Mammary epithelial cell (primary cell): Measurements from ENCODE around the gene XXYLT1.

Source experiments
- CTCF ChIP-seq, 2 donors: IDR thresholded peaks in 1 of 2; conservative IDR thresholded peaks in 1 of 2; 2 replicates each; pipeline ENCODE4 v1.5.1; 2011 to 2012; ENCODE audit warnings: inconsistent platforms in 2 of 2, low read length in 2 of 2, mild to moderate bottlenecking in 2 of 2, control low read depth in 1 of 2, low read depth in 1 of 2; ENCODE audit not compliant: insufficient read depth in 1 of 2; ENCODE audit errors: extremely low read depth in 1 of 2
- EZH2 ChIP-seq: IDR thresholded peaks from 2 replicates; pipeline ENCODE4 v1.6.1; 2012; ENCODE audit warnings: low read length, inconsistent platforms, borderline replicate concordance

- no peak for TF ChIP-seq CTCF (conservative IDR thresholded peaks at IDR 0.05 in 1 of 2, IDR thresholded peaks at IDR 0.05 in 1 of 2; ENCODE audit: extremely low read depth in 1 of 2, insufficient read depth in 1 of 2, low read depth in 1 of 2, low read length in 2 of 2)
- no peak for TF ChIP-seq EZH2
Measured at GRCh38 chr3:195096484-195097330, 174.3 kb downstream of the XXYLT1 start.
